Measurements from ENCODE around the gene PHPT1.

DNA sequence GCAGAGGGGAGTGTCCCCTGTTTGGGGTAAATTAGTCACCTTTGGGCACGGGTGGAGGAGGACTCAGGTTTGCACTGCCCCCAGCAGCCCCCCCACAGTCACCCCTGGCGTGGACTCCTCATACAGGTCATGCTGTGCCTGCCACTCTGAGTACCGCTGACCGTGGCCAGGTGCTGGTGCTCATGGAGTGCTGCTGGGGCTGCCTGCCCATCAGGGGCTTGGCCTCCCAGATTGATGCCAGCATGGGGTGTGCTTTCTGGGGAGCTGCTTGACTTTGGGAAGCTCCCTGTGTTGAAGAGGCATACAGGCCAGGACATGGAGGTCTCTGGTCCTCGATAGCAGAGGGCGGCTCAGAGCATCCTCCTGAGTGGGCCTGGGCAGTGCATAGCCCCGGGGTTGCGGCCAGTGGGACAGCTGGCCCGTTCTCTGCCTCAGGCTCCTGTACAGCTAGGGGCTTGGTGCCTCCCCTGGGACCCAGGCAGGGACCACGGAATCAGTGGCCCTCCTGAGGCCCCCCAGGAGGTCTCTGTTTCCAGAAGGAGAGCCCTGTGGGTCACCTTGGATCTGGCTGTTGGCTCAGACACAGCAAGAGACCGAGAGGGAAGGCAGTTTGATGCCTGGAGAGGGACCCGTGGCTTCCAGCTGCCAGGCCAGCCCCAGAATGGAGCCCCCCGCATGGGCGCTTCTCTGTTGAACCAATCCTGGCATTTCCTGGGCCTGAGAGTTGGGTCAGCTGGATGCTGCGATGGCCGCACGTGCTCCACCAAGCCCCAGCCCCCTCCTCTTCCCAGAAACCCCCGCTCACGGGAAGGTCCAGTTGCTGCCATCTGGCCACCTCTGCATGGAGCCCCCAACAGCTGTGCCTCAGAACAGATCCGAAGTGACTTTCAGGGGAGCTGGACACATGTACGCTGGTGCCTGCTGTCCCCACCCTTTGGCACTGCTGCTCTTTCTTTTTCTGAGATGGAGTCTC, 13.0 kb upstream of the PHPT1 start:
- TF ChIP-seq, protein P1, sequence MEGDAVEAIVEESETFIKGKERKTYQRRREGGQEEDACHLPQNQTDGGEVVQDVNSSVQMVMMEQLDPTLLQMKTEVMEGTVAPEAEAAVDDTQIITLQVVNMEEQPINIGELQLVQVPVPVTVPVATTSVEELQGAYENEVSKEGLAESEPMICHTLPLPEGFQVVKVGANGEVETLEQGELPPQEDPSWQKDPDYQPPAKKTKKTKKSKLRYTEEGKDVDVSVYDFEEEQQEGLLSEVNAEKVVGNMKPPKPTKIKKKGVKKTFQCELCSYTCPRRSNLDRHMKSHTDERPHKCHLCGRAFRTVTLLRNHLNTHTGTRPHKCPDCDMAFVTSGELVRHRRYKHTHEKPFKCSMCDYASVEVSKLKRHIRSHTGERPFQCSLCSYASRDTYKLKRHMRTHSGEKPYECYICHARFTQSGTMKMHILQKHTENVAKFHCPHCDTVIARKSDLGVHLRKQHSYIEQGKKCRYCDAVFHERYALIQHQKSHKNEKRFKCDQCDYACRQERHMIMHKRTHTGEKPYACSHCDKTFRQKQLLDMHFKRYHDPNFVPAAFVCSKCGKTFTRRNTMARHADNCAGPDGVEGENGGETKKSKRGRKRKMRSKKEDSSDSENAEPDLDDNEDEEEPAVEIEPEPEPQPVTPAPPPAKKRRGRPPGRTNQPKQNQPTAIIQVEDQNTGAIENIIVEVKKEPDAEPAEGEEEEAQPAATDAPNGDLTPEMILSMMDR (conservative IDR thresholded peaks at IDR 0.05; ENCODE audit: low read depth, low read length) = no peak
- no peak for TF ChIP-seq EZH2 (IDR thresholded peaks at IDR 0.05; ENCODE audit: borderline replicate concordance, low read depth, low read length, poor library complexity, severe bottlenecking)
